ENCODE results near the gene BNIPL.
A peak's percentile ranks its signal among the peaks of the same experiment; 100 is the strongest.

Gene BNIPL

DNA sequence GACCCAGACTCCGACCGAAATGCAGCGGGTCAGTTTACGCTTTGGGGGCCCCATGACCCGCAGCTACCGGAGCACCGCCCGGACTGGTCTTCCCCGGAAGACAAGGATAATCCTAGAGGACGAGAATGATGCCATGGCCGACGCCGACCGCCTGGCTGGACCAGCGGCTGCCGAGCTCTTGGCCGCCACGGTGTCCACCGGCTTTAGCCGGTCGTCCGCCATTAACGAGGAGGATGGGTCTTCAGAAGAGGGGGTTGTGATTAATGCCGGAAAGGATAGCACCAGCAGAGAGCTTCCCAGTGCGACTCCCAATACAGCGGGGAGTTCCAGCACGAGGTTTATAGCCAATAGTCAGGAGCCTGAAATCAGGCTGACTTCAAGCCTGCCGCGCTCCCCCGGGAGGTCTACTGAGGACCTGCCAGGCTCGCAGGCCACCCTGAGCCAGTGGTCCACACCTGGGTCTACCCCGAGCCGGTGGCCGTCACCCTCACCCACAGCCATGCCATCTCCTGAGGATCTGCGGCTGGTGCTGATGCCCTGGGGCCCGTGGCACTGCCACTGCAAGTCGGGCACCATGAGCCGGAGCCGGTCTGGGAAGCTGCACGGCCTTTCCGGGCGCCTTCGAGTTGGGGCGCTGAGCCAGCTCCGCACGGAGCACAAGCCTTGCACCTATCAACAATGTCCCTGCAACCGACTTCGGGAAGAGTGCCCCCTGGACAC is 11.7 kb downstream of the BNIPL start:
- peak overlapping the region; percentile 57 for H3K27ac ChIP-seq (ENCODE audit: low read length)
- no peaks in the 10 kb centered on the region for H3K27me3 ChIP-seq (ENCODE audit: insufficient read depth, low read length)
- peak overlapping the region; percentile 90 for H3K4me3 ChIP-seq (ENCODE audit: low read length)

DNA sequence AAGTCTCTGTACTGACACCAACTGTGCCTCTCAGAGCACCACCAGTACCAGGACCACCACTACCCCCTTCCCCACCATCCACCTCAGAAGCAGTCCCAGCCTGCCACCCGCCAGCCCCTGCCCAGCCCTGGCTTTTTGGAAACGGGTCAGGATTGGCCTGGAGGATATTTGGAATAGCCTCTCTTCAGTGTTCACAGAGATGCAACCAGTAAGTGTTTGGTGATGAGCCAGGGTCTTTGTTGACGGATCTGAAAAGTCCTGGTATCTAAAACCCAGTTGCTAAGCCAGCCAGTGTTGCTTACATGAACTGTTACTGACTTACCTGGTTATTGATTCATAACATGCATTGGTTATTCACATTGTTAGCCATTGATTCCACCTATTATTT is 12.3 kb downstream of the BNIPL start:
- no peak overlapping the region for H3K27ac ChIP-seq (ENCODE audit: low read length)
- H3K9ac ChIP-seq (ENCODE audit: low read depth, low read length) = peak overlapping the region; percentile 92; the same call in 1 of the 2 replicates
- H3K9me3 ChIP-seq (ENCODE audit: insufficient read depth, low read depth, low read length) = no peaks in the 10 kb centered on the region
- H3K4me3 ChIP-seq (ENCODE audit: low read length) = peak overlapping the region; percentile 90
- no peaks in the 10 kb centered on the region for H3K27me3 ChIP-seq (ENCODE audit: insufficient read depth, low read length)
- H3K4me1 ChIP-seq (ENCODE audit: insufficient read depth, low read length) = peaks cover 4% of the 10 kb centered on the region; the same call in 1 of the 2 replicates
- peaks cover 27% of the 10 kb centered on the region for H3K36me3 ChIP-seq (ENCODE audit: insufficient read depth, low read depth, low read length)

More for the DNA sequence above, 11.7 kb downstream of the BNIPL start:
- peaks cover 21% of the 10 kb centered on the region for H3K36me3 ChIP-seq (ENCODE audit: insufficient read depth, low read depth, low read length)
- H3K9ac ChIP-seq (ENCODE audit: low read depth, low read length) = peak overlapping the region; percentile 92
- no peaks in the 10 kb centered on the region for H3K9me3 ChIP-seq (ENCODE audit: insufficient read depth, low read depth, low read length)
- H3K4me1 ChIP-seq (ENCODE audit: insufficient read depth, low read length) = peaks cover 4% of the 10 kb centered on the region; the same call in 1 of the 2 replicates

DNA sequence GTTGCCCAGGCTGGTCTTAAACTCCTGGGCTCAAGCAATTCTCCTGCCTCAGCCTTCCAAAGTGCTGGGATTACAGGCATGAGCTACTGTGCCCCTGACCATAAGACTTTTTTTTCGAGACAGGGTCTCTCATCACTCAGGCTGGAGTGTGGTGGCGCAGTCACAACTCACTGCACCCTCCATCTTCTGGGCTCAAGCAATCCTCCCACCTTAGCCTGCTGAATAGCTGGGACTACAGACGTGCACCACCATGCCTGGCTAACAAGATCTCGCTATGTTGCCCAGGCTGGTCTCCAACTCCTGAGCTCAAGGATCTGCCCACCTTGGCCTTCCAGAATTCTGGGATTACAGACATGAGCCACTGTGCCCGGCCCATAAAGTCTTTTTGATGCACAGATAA is 13.1 kb downstream of the BNIPL start:
- Histone ChIP-seq H3K9ac (ENCODE audit: low read depth, low read length) (no peak overlapping the region), H3K36me3 (ENCODE audit: insufficient read depth, low read depth, low read length) (peaks cover 35% of the 10 kb centered on the region)

DNA sequence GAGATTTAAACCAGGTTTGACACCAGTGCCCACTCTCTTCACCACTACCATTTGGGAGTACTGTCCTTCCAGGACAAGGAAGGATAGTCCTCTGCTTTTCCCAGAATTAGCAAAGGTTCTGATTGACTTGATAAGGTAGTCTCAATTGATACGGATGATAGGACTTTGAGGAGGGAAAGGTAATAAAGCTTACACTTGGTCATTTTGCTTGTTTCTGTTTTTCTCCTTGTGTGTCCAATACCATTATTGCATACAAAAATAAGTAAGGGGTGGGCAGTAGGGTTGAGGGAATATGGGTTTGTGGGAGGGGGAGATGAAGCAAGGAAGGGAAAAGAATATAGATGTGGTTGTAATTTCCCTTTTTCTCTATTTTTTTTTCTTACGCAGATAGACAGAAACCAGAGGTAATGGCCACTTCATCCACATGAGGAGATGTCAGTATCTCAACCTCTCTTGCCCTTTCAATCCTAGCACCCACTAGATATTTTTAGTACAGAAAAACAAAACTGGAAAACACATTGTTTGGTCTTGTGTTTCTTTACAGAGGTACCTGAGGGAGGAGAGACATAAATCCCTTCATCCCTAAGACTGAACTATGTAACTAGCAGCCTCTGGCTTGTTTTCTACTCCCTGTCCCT is 13.8 kb downstream of the BNIPL start:
- Histone ChIP-seq H3K27ac (ENCODE audit: low read length) (no peak overlapping the region), H3K9ac (ENCODE audit: low read depth, low read length) (no peak overlapping the region), H3K27me3 (ENCODE audit: insufficient read depth, low read length) (no peaks in the 10 kb centered on the region), H3K4me1 (ENCODE audit: insufficient read depth, low read length) (peaks cover 4% of the 10 kb centered on the region; the same call in 1 of the 2 replicates), H3K4me3 (ENCODE audit: low read length) (no peak overlapping the region), H3K9me3 (ENCODE audit: insufficient read depth, low read depth, low read length) (no peaks in the 10 kb centered on the region), H3K36me3 (ENCODE audit: insufficient read depth, low read depth, low read length) (peaks cover 42% of the 10 kb centered on the region)

More for the DNA sequence above, 13.1 kb downstream of the BNIPL start:
- no peaks in the 10 kb centered on the region for H3K27me3 ChIP-seq (ENCODE audit: insufficient read depth, low read length)
- no peak overlapping the region for H3K27ac ChIP-seq (ENCODE audit: low read length)
- peaks cover 4% of the 10 kb centered on the region; the same call in 1 of the 2 replicates for H3K4me1 ChIP-seq (ENCODE audit: insufficient read depth, low read length)
- H3K9me3 ChIP-seq (ENCODE audit: insufficient read depth, low read depth, low read length) = no peaks in the 10 kb centered on the region
- H3K4me3 ChIP-seq (ENCODE audit: low read length) = no peak overlapping the region

DNA sequence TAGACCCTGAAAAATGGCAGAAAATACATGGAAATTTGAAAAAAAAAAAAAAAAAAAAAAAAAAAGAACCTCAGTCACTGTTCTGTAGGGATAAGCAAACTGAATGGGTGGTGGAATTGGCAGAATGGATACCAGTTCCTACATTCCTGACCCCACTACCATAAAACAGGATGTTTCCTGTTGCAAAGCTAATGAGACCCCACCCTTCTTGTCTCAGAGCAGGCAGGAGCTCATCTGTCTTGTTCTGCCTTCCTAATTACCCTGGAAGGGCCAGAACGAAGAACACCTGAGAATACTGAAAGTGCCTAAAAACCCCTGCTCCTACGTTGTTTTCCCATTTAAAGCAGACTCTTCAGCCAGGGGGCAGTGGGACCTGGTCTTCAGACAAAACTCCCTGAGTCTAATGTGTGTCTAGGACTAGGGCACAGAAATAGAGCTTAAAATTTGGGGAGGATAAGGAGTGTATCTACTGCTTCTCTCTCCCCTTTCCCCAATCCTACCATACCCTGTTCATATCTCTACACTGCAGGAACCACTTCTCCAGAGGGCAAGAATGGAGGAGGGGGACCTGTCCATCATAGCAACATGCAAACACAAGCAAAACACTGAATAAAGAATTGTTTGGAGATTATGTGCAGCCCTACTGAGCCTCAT is 15.1 kb downstream of the BNIPL start:
- H3K9ac ChIP-seq (ENCODE audit: low read depth, low read length) = no peak overlapping the region

DNA sequence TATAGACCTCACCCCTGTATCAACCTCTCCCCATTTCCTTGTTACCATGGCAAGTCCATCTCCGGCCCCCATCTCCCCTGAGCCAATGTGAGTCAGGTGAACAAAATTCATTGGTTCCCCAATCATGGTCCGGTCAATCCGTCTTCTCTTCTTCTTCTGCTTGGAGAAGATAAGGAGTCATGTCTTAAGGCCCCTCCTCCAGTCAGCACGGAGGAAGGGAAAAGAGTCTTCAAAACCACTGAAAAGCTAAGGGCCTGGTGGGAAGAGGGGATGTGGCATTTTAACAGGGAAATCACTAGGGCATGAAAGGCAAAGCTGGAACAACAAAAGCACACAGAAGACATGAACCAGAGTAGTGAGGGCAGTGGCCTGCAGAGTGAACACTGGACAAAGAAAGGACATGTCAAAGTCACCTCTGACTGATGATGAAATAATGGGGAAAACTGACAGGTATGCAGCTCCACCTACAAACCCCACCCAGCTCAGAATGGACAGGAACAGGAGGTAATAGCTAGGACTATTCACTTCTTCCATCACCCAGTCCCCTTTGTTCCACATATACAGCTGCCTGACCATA is 18.7 kb downstream of the BNIPL start:
- Histone ChIP-seq H3K9me3 (ENCODE audit: insufficient read depth, low read depth, low read length) (no peaks in the 10 kb centered on the region), H3K36me3 (ENCODE audit: insufficient read depth, low read depth, low read length) (peaks cover 61% of the 10 kb centered on the region), H3K27me3 (ENCODE audit: insufficient read depth, low read length) (no peaks in the 10 kb centered on the region), H3K9ac (ENCODE audit: low read depth, low read length) (no peak overlapping the region), H3K27ac (ENCODE audit: low read length) (no peak overlapping the region), H3K4me1 (ENCODE audit: insufficient read depth, low read length) (peaks cover 7% of the 10 kb centered on the region), H3K4me3 (ENCODE audit: low read length) (no peak overlapping the region)

More for the DNA sequence above, 15.1 kb downstream of the BNIPL start:
- Histone ChIP-seq H3K4me3 (ENCODE audit: low read length) (no peak overlapping the region), H3K4me1 (ENCODE audit: insufficient read depth, low read length) (peaks cover 4% of the 10 kb centered on the region; the same call in 1 of the 2 replicates), H3K27me3 (ENCODE audit: insufficient read depth, low read length) (no peaks in the 10 kb centered on the region), H3K27ac (ENCODE audit: low read length) (no peak overlapping the region), H3K9me3 (ENCODE audit: insufficient read depth, low read depth, low read length) (no peaks in the 10 kb centered on the region), H3K36me3 (ENCODE audit: insufficient read depth, low read depth, low read length) (peaks cover 55% of the 10 kb centered on the region)

DNA sequence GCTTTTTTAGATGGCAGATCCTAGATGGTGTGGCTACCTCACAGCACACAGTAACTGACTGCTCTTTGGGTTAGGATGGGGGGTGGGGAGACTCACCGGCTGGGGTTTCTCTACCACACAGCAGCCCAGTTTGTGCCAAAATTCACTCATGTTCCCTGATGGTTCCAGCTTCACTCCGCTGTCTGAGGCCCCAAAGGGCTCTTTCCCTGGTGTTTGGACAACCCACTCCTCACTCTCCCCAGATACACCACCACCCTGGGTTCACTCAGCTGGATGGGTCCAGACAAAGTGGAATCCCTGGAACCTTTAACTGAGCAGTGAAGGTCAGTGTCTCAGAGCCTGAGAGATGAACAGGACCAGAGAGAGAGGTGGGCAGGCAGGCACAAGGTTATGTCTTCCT is 19.2 kb downstream of the BNIPL start:
- Histone ChIP-seq H3K9me3 (ENCODE audit: insufficient read depth, low read depth, low read length) (no peaks in the 10 kb centered on the region), H3K36me3 (ENCODE audit: insufficient read depth, low read depth, low read length) (peaks cover 61% of the 10 kb centered on the region), H3K27ac (ENCODE audit: low read length) (no peak overlapping the region), H3K4me1 (ENCODE audit: insufficient read depth, low read length) (peaks cover 7% of the 10 kb centered on the region), H3K27me3 (ENCODE audit: insufficient read depth, low read length) (no peaks in the 10 kb centered on the region), H3K9ac (ENCODE audit: low read depth, low read length) (no peak overlapping the region), H3K4me3 (ENCODE audit: low read length) (no peak overlapping the region)

DNA sequence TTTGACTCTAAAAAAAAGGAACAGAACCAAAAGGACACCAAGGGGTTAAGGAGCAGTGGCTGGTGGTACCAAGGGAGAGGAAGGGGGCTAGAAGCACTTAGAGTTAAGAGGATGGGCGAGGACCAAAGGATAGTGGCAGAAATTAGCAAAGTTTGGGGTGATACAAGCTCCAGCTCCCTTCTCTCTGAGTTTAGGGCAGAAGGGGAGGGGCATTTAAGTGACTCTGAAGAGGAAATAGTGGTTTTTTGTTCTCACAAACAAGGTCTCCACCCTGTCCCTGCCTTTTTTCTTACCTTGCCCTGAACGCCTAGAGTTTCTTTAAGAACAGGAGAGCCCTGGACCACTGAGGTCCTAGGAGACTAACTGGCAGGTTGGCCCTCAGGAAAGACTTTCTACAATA is 19.8 kb downstream of the BNIPL start:
- Histone ChIP-seq H3K4me3 (ENCODE audit: low read length) (no peak overlapping the region), H3K27ac (ENCODE audit: low read length) (no peak overlapping the region), H3K9ac (ENCODE audit: low read depth, low read length) (no peak overlapping the region), H3K27me3 (ENCODE audit: insufficient read depth, low read length) (no peaks in the 10 kb centered on the region), H3K9me3 (ENCODE audit: insufficient read depth, low read depth, low read length) (no peaks in the 10 kb centered on the region), H3K4me1 (ENCODE audit: insufficient read depth, low read length) (peaks cover 7% of the 10 kb centered on the region), H3K36me3 (ENCODE audit: insufficient read depth, low read depth, low read length) (peaks cover 59% of the 10 kb centered on the region)

DNA sequence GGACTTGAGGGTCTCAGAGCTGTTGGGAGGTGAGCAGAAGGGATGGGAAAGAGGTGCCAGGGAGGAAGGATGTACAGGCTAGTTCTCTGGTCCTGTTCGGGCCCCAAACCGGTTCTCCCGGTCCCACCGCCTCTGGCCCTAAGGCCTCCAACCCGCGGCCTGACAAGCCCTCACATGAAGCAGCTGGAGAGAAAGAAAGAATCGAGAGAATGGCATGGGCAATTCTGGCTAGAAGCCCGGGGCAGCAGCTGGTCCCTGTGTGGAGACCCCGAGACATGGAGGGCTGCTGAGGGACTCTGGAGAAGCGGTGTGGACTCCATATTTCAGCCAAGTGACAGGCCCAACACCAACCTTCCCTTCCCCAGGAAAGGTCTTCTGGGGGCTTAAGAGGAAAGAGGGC is 22.3 kb downstream of the BNIPL start:
- H3K9me3 ChIP-seq (ENCODE audit: insufficient read depth, low read depth, low read length) = no peaks in the 10 kb centered on the region
- H3K9ac ChIP-seq (ENCODE audit: low read depth, low read length) = peak overlapping the region; percentile 89; the same call in 1 of the 2 replicates
- no peaks in the 10 kb centered on the region for H3K27me3 ChIP-seq (ENCODE audit: insufficient read depth, low read length)
- peak overlapping the region; percentile 95 for H3K4me3 ChIP-seq (ENCODE audit: low read length)
- H3K36me3 ChIP-seq (ENCODE audit: insufficient read depth, low read depth, low read length) = peaks cover 39% of the 10 kb centered on the region
- peaks cover 14% of the 10 kb centered on the region for H3K4me1 ChIP-seq (ENCODE audit: insufficient read depth, low read length)
- H3K27ac ChIP-seq (ENCODE audit: low read length) = peak overlapping the region; percentile 86

DNA sequence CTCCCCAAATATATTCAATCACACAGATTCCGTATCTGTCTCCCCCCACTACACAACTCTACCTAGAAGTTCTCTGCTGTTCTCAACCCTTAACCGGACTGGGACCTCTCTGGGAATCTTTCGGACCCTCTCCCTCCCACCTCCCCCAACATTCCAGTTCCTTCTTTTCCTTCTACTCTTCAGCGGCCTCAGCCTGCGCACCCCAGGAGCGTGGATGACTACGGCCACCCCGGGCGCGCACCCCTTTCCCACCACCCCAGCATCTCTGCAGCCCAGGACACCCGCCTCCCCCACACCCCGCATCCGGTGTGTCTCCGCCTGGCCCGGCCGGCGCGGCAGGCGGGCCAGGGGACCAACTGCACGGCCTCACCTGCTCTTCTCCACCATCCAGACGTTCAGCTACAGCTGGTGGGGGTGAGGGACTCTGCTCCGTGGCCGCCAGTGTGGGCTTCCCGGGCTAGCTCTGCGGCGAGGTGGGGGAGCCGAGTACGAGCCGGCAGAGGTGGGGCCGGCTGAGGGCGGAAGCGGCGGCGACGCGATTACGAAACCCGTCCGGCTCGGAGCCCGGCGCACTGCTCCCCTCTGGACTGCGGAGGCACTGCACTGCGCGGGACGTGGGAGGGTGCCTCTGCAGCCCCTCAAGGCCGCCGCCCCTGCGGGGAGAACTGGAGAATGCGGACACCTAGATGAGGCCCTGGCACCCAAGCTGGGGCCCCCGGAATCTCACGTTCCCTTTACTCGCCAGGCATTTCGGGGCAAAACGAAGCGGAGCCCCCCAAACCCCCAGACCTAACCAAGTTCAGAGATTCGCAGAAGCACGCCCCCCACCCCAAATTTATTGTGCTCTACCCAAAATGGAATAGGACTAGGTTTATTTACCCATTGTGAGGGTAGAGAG is 23.0 kb downstream of the BNIPL start, which contains the start of gene CDC42SE1:
Gene CDC42SE1, minus strand, starts transcription at position 514 of the 898 bp plus-strand sequence. CDS start 3,892 bp downstream, outside the sequence.
- Histone ChIP-seq H3K9ac (ENCODE audit: low read depth, low read length) (peak within 1 kb of the TSS; percentile 89), H3K27ac (ENCODE audit: low read length) (peak within 1 kb of the TSS; percentile 86), H3K4me1 (ENCODE audit: insufficient read depth, low read length) (peaks cover 14% of the 10 kb centered on the region), H3K27me3 (ENCODE audit: insufficient read depth, low read length) (no peaks in the 10 kb centered on the region), H3K36me3 (ENCODE audit: insufficient read depth, low read depth, low read length) (peaks cover 32% of the 10 kb centered on the region), H3K9me3 (ENCODE audit: insufficient read depth, low read depth, low read length) (no peaks in the 10 kb centered on the region), H3K4me3 (ENCODE audit: low read length) (peak within 1 kb of the TSS; percentile 95)
